ENCODE measurements around the gene UBXN10.

DNA sequence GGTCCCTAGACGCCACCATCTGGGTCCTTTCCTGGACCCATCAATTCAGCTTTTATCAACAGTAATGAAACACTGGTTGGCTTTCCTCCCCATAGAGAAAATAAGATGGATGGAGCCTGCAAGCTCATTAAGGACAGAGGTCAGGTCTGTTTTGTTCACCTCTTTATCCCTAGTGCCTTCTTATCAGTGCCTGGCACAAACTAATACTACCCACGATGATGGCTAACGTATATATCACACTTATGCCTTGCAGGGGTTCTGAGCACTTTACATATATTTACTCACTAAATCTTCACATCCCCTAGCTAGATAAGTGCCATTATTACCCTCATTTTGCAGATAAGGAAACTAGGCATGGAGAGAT is 5.1 kb upstream of the UBXN10 start:
- TF ChIP-seq, protein P1, sequence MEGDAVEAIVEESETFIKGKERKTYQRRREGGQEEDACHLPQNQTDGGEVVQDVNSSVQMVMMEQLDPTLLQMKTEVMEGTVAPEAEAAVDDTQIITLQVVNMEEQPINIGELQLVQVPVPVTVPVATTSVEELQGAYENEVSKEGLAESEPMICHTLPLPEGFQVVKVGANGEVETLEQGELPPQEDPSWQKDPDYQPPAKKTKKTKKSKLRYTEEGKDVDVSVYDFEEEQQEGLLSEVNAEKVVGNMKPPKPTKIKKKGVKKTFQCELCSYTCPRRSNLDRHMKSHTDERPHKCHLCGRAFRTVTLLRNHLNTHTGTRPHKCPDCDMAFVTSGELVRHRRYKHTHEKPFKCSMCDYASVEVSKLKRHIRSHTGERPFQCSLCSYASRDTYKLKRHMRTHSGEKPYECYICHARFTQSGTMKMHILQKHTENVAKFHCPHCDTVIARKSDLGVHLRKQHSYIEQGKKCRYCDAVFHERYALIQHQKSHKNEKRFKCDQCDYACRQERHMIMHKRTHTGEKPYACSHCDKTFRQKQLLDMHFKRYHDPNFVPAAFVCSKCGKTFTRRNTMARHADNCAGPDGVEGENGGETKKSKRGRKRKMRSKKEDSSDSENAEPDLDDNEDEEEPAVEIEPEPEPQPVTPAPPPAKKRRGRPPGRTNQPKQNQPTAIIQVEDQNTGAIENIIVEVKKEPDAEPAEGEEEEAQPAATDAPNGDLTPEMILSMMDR (IDR thresholded peaks at IDR 0.05) = no peak
- TF ChIP-seq POLR2AphosphoS5 (IDR thresholded peaks at IDR 0.05) = no peak
- TF ChIP-seq POLR2A (IDR thresholded peaks at IDR 0.05) = no peak
